ENCODE data around the gene TGIF1. TPM values are rescaled to one million over a fixed set of nuclear protein-coding genes. Genes with fewer than 3 reads are reported as not detected.

TGIF1 gene
- total and polyA plus RNA-seq, 2 of the 4 experiments (the other 2 are of a cell fraction), result 62.1 to 118 TPM

DNA sequence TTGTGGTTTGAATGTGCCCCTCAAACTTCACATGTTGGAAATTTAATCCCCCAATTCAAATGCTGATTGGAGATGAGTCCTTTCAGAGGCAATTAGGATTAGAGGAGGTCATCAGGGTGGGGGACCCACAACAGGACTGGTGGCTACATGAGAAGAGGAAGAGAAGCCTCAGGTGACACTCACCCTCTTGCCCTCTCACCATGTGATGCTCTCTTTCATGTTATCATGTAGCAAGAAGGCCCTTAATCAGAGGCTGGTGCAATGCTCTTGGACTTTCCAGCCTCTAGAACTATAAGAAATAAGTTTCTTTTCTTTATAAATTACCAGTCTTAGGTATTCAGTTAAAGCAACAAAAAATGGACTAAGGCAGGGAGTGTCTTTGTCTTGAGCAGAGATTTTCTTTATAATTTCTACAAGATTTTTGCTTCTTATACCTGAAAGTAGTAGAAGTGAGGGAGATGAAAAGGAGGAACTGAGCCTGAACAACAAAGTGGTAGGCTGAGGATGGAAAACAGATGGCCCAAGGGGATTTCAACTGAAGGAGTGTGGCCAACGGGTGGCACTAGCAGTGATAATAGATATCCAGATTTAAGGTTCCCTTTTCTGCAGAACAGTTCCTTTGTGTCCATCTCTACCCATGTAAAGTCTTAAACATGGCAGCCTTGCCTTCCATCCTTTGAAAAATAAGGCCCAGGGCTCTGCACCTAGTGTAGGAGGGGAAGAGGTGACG is 49.2 kb upstream of the TGIF1 start:
- Histone ChIP-seq H3K23ac (ENCODE audit: low read depth, low read length) (no peak overlapping the region), H3K9me3 (ENCODE audit: control insufficient read depth, insufficient read depth, low read length) (peaks cover 6% of the 10 kb centered on the region), H3K9ac (ENCODE audit: low read depth, low read length) (no peak overlapping the region), H3K9me1 (ENCODE audit: insufficient read depth, low read length) (no peaks in the 10 kb centered on the region), H2BK20ac (ENCODE audit: low read depth, low read length) (no peak overlapping the region), H4K8ac (ENCODE audit: low read depth in 2 of 2, low read length in 2 of 2) (no peak overlapping the region), H2AK9ac (replicated peaks; ENCODE audit: low read depth, low read length, poor library complexity) (no peak overlapping the region), H4K91ac (ENCODE audit: insufficient read depth, low read depth, low read length) (no peak overlapping the region), H3K4me1 (ENCODE audit: control insufficient read depth, insufficient read depth, low read length) (no peaks in the 10 kb centered on the region), H3K36me3 (ENCODE audit: control insufficient read depth, insufficient read depth, low read length) (no peaks in the 10 kb centered on the region), H3K18ac (ENCODE audit: low read depth, low read length) (no peak overlapping the region), H2BK15ac (ENCODE audit: low read depth, low read length) (no peak overlapping the region), H3K4me3 (ENCODE audit: insufficient read depth, low read depth, low read length) (no peak overlapping the region), H3K27me3 (ENCODE audit: control insufficient read depth, insufficient read depth, low read length) (peaks cover 4% of the 10 kb centered on the region), H2AFZ (replicated peaks; ENCODE audit: low read length, poor library complexity) (no peak overlapping the region), H3K14ac (replicated peaks; ENCODE audit: low read depth, low read length) (no peak overlapping the region), H4K20me1 (ENCODE audit: insufficient read depth, low read length) (no peaks in the 10 kb centered on the region), H3K79me1 (ENCODE audit: low read depth in 1 of 2, low read length in 2 of 2) (no peaks in the 10 kb centered on the region), H2AK5ac (ENCODE audit: low read depth, low read length) (no peak overlapping the region), H2BK5ac (ENCODE audit: low read depth, low read length, poor library complexity, severe bottlenecking) (no peak overlapping the region), H3K4me2 (ENCODE audit: low read depth, low read length) (no peak overlapping the region), H3K27ac (ENCODE audit: insufficient read depth, low read length) (no peak overlapping the region), H4K5ac (ENCODE audit: low read depth, low read length) (no peak overlapping the region), H3K56ac (ENCODE audit: extremely low read depth, insufficient read depth, low read length) (no peak overlapping the region), H3K4ac (ENCODE audit: low read depth, low read length) (no peak overlapping the region), H2BK120ac (ENCODE audit: low read depth, low read length) (no peak overlapping the region)
- DNase-seq (no peak), ATAC-seq (ENCODE audit: low read depth) (no peak)
- intact Hi-C loops (cut with micrococcal nuclease), result no loop called here
- no CpG with 5 or more reads among the region's 2 CpGs for WGBS, 2 experiments (ENCODE audit: extremely low coverage in 2 of 2, insufficient read length in 1 of 2)
- POLR2A ChIA-PET (ENCODE audit: unreplicated experiment), result no interaction called here
- TF ChIP-seq NFE2L2 (IDR thresholded peaks at IDR 0.05; ENCODE audit: low read depth, low read length), result no peak
- TF ChIP-seq CEBPB (IDR thresholded peaks at IDR 0.05; ENCODE audit: low read depth, low read length), result no peak
- TF ChIP-seq MAFK (IDR thresholded peaks at IDR 0.05; ENCODE audit: low read depth, low read length), result no peak
- no peak for TF ChIP-seq BHLHE40 (IDR thresholded peaks at IDR 0.05; ENCODE audit: low read depth, low read length)
- no peak for TF ChIP-seq MAZ (IDR thresholded peaks at IDR 0.05; ENCODE audit: borderline replicate concordance, low read depth, low read length)
- no peak for TF ChIP-seq RFX5 (IDR thresholded peaks at IDR 0.05; ENCODE audit: low read depth, low read length)
- no peak for TF ChIP-seq CHD1 (IDR thresholded peaks at IDR 0.05; ENCODE audit: low read depth, low read length)
- no peak for TF ChIP-seq USF2 (IDR thresholded peaks at IDR 0.05; ENCODE audit: low read depth, low read length)
- no peak for TF ChIP-seq MXI1 (IDR thresholded peaks at IDR 0.05; ENCODE audit: borderline replicate concordance, low read depth, low read length)
- TF ChIP-seq POLR2A (IDR thresholded peaks at IDR 0.05; ENCODE audit: low read depth, low read length), result no peak
- no peak for TF ChIP-seq RCOR1 (IDR thresholded peaks at IDR 0.05; ENCODE audit: insufficient replicate concordance, low read length)
- no peak for TF ChIP-seq RAD21 (IDR thresholded peaks at IDR 0.05; ENCODE audit: low read length)
- no peak for TF ChIP-seq ELK1 (IDR thresholded peaks at IDR 0.05; ENCODE audit: borderline replicate concordance, low read depth, low read length)
- TF ChIP-seq, protein P1, sequence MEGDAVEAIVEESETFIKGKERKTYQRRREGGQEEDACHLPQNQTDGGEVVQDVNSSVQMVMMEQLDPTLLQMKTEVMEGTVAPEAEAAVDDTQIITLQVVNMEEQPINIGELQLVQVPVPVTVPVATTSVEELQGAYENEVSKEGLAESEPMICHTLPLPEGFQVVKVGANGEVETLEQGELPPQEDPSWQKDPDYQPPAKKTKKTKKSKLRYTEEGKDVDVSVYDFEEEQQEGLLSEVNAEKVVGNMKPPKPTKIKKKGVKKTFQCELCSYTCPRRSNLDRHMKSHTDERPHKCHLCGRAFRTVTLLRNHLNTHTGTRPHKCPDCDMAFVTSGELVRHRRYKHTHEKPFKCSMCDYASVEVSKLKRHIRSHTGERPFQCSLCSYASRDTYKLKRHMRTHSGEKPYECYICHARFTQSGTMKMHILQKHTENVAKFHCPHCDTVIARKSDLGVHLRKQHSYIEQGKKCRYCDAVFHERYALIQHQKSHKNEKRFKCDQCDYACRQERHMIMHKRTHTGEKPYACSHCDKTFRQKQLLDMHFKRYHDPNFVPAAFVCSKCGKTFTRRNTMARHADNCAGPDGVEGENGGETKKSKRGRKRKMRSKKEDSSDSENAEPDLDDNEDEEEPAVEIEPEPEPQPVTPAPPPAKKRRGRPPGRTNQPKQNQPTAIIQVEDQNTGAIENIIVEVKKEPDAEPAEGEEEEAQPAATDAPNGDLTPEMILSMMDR (conservative IDR thresholded peaks at IDR 0.05; ENCODE audit: low read depth, low read length), result no peak
- TF ChIP-seq SMC3 (IDR thresholded peaks at IDR 0.05; ENCODE audit: low read depth, low read length), result no peak
- no peak for TF ChIP-seq FOS (IDR thresholded peaks at IDR 0.05; ENCODE audit: low read depth, low read length)
- in situ Hi-C loops (cut with MboI; ENCODE audit: low sequenced_read_pairs), result no loop called here
- BruUV-seq (replicated peaks), result no TSS peak
- dilution Hi-C loops (cut with HindIII; ENCODE audit: low sequenced_read_pairs, unreplicated experiment), result no loop called here
- CTCF ChIA-PET, result no interaction called here

Measured in IMR-90 (cell line).